Endothelial cell of umbilical vein (primary cell): Measurements from ENCODE around the gene GPR155. TPM values are rescaled to one million over a fixed set of nuclear protein-coding genes. Genes with fewer than 3 reads are reported as not detected.
"Not testable (repeated sequence)": the region's sequence is repeated elsewhere in the genome, so short reads cannot be mapped to it uniquely, and the experiment has no call there.

Experiments used
- BruUV-seq: library from RNA; stranded (reverse); fragments of 400-500 nt; replicated peaks from 2 replicates; lab custom pipeline; 2021; lab: Mats Ljungman, UMichigan
- CTCF ChIA-PET: fragments of 300-600, 350-600 bp; sonication (Branson Sonifier 250); formaldehyde crosslinking; loops from one replicate; lab custom pipeline; 2021; ENCODE audit warnings: antibody characterized with exemption, inconsistent platforms; lab: Charles Lee
- POLR2A ChIA-PET: fragments of 300-600, 350-600 bp; sonication (Branson Sonifier 250); formaldehyde crosslinking; loops from one replicate; lab custom pipeline; 2021; ENCODE audit warnings: antibody characterized with exemption, inconsistent platforms; lab: Charles Lee
- DNase-seq: peaks from one replicate; pipeline ENCODE4 v3.0.0-alpha.2; 2011; ENCODE audit warnings: low read depth, low spot score
- FAIRE-seq: peaks from 2 replicates; lab custom pipeline; 2011; peaks lifted over from hg19 to GRCh38; lab: Jason Lieb, UNC
- H2AFZ ChIP-seq: 2 replicates; pipeline ENCODE4 v1.6.0; 2012; ENCODE audit warnings: low read depth, low read length, control low read depth, inconsistent platforms
- H3K27ac ChIP-seq: 2 replicates; pipeline ENCODE4 v1.5.1; 2011; ENCODE audit warnings: low read depth, mild to moderate bottlenecking, control low read depth, low read length, moderate library complexity; ENCODE audit not compliant: insufficient read depth
- H3K27me3 ChIP-seq, 2 experiments: 2 replicates each; pipeline versions ENCODE4 v1.6.0 to v1.6.1; 2011; ENCODE audit warnings: low read length in 2 of 2, mixed read lengths in 1 of 2; ENCODE audit not compliant: control insufficient read depth in 2 of 2, insufficient read depth in 2 of 2
- H3K36me3 ChIP-seq, 2 experiments: 2 replicates in 1 of 2; 3 replicates in 1 of 2; pipeline ENCODE4 v1.5.1; 2011; ENCODE audit warnings: low read length in 2 of 2, mild to moderate bottlenecking in 1 of 2, moderate library complexity in 1 of 2; ENCODE audit not compliant: control insufficient read depth in 2 of 2, insufficient read depth in 2 of 2; ENCODE audit errors: extremely low read depth in 1 of 2
- H3K4me1 ChIP-seq: 3 replicates; pipeline ENCODE4 v1.5.1; 2011; ENCODE audit warnings: mild to moderate bottlenecking, low read length; ENCODE audit not compliant: control insufficient read depth, insufficient read depth; ENCODE audit errors: extremely low read depth
- H3K4me2 ChIP-seq: 2 replicates; pipeline ENCODE4 v1.6.1; 2011; ENCODE audit warnings: low read length, control low read depth, mixed read lengths; ENCODE audit not compliant: insufficient read depth
- H3K4me3 ChIP-seq, 3 experiments: fragments of 200-600 bp in 1 of 3; sonication (generic), shearing (Covaris generic) in 1 of 3; replicated peaks in 1 of 3; 2 replicates each; pipeline ENCODE4 v1.5.1; 2011 to 2016; ENCODE audit warnings: control low read depth in 3 of 3, low read length in 3 of 3, mild to moderate bottlenecking in 2 of 3, inconsistent platforms in 1 of 3, low read depth in 1 of 3, moderate library complexity in 1 of 3; ENCODE audit not compliant: insufficient read depth in 1 of 3
- H3K79me2 ChIP-seq: 2 replicates; pipeline ENCODE4 v1.6.0; 2012; ENCODE audit warnings: low read length, inconsistent platforms; ENCODE audit not compliant: control insufficient read depth, insufficient read depth
- H3K9ac ChIP-seq: replicated peaks from 2 replicates; pipeline ENCODE3; 2011; ENCODE audit warnings: low read length, control low read depth; ENCODE audit not compliant: insufficient read depth; ENCODE audit errors: extremely low read depth
- H3K9me1 ChIP-seq: replicated peaks from 3 replicates; pipeline ENCODE4 v1.6.0; 2011; ENCODE audit warnings: mild to moderate bottlenecking, low read length; ENCODE audit not compliant: control insufficient read depth, insufficient read depth; ENCODE audit errors: extremely low read depth
- H3K9me3 ChIP-seq: replicated peaks from 2 replicates; pipeline ENCODE4 v1.5.1; 2012; ENCODE audit warnings: low read length, inconsistent platforms; ENCODE audit not compliant: control insufficient read depth, insufficient read depth
- H4K20me1 ChIP-seq: replicated peaks from 2 replicates; pipeline ENCODE3; 2011; ENCODE audit warnings: mild to moderate bottlenecking, low read length; ENCODE audit not compliant: control insufficient read depth, insufficient read depth; ENCODE audit errors: extremely low read depth
- EZH2 ChIP-seq: IDR thresholded peaks from 2 replicates; pipeline ENCODE4 v1.6.1; 2012; ENCODE audit warnings: borderline replicate concordance, low read depth, mild to moderate bottlenecking, moderate library complexity, low read length, inconsistent platforms; ENCODE audit not compliant: severe bottlenecking
- FOS ChIP-seq: IDR thresholded peaks from 2 replicates; pipeline ENCODE4 v1.6.1; 2011; ENCODE audit warnings: mild to moderate bottlenecking, low read length, moderate library complexity, borderline replicate concordance; ENCODE audit not compliant: insufficient read depth
- GATA2 ChIP-seq: IDR thresholded peaks from 2 replicates; pipeline ENCODE4 v1.7.0; 2011; ENCODE audit warnings: low read depth, mild to moderate bottlenecking, moderate library complexity, mixed read lengths, low read length; ENCODE audit not compliant: insufficient read length, insufficient read depth
- JUN ChIP-seq: IDR thresholded peaks from 2 replicates; pipeline ENCODE4 v1.6.1; 2011; ENCODE audit warnings: borderline replicate concordance, low read depth; ENCODE audit not compliant: insufficient read length, insufficient read depth
- MYC ChIP-seq: IDR thresholded peaks from one replicate; pipeline ENCODE4 v1.6.1; 2011; ENCODE audit warnings: mild to moderate bottlenecking, low read depth, low read length
- POLR2A ChIP-seq: IDR thresholded peaks from 2 replicates; pipeline ENCODE4 v1.6.1; 2012; ENCODE audit warnings: low read depth, mild to moderate bottlenecking, control low read depth, low read length
- POLR2AphosphoS5 ChIP-seq: IDR thresholded peaks from 2 replicates; pipeline ENCODE4 v1.6.1; 2012; ENCODE audit warnings: low read depth, mild to moderate bottlenecking, control low read depth, low read length, moderate library complexity; ENCODE audit not compliant: insufficient read depth
- dilution Hi-C: fragments of 300-500 bp; cut with MboI; formaldehyde crosslinking; loops from one replicate; pipeline ENCODE4 v1.15.0; 2019; ENCODE audit warnings: low sequenced_read_pairs; ENCODE audit not compliant: extremely low pct_ligation_motif_present
- intact Hi-C: fragments of 100-400 bp; cut with micrococcal nuclease; formaldehyde crosslinking; loops from one replicate; pipeline ENCODE4 v1.10.0; 2022
- polyA plus RNA-seq, 4 experiments: library from polyadenylated mRNA; depleted of rRNA in 3 of 4; stranded (reverse) in 3 of 4; unstranded in 1 of 4; fragments of >200 nt; gene quantifications; 2 replicates each; pipeline versions ENCODE4 v1.2.1 to v1.2.3, GENCODE V29; 2011 to 2012; ENCODE audit warnings: missing spikeins in 1 of 4
- total RNA-seq: library from RNA; stranded (reverse); gene quantifications from 2 replicates; pipeline ENCODE4 v1.2.3, GENCODE V29; 2021
- TF ChIP-seq, protein P1 (sequence below), 2 donors: IDR thresholded peaks; 1 replicate in 1 of 2; 2 replicates in 1 of 2; pipeline ENCODE4 v1.5.1; 2011; ENCODE audit warnings: low read length in 2 of 2, mild to moderate bottlenecking in 2 of 2, moderate library complexity in 2 of 2, control low read depth in 1 of 2, inconsistent platforms in 1 of 2, low read depth in 1 of 2; ENCODE audit not compliant: insufficient read depth in 1 of 2; ENCODE audit errors: extremely low read depth in 1 of 2
- TF ChIP-seq, protein P2 (sequence below): IDR thresholded peaks from 2 replicates; pipeline ENCODE4 v1.6.1; 2011; ENCODE audit not compliant: insufficient read depth, insufficient read length

The GPR155 gene
- total and polyA plus RNA-seq, 2 donors (not counting 3 experiments of a cell fraction or from before 2014, with no cell fraction given) = 0.62 to 1.7 TPM

DNA sequence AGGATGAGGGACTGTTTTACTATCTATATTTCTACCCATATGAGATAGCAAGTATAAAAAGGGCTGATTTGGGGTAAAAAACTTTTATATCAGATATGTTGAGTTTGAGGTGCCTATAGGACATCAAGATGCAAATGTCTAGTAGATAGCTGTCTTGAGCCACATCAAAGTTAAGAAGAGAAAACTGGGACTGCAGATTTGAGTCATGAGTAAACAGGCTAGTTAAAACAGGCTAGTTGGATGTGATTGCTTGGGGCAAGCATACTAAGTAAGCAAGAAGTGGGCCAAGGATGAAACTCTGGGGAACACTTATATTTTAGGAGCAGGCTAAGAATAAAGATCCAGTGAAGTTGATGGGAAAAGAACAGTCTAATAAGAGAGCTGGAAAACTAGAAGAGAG is 94.1 kb downstream of the GPR155 start:
- no TSS peak for BruUV-seq
- Histone ChIP-seq H3K4me1 (peaks cover 13% of the 10 kb centered on the region), H3K27me3 (no peaks in the 10 kb centered on the region), H3K27ac (no peak overlapping the region), H3K79me2 (peaks cover 17% of the 10 kb centered on the region), H3K9me3 (no peaks in the 10 kb centered on the region), H4K20me1 (no peaks in the 10 kb centered on the region), H3K36me3 (no peaks in the 10 kb centered on the region), H2AFZ (no peak overlapping the region), H3K4me2 (no peak overlapping the region), H3K9ac (no peak overlapping the region), H3K9me1 (no peaks in the 10 kb centered on the region), H3K4me3 (no peak overlapping the region)
- intact Hi-C loops (no loop called here), dilution Hi-C loops (no loop called here)
- ChIA-PET POLR2A (interaction anchor here (0.7 kb wide), 1 partner anchor 145 kb away, joined by 3 read pairs; the partner anchor contains the start of gene OLA1), CTCF (no interaction called here)
- DNase-seq = no peak
- TF ChIP-seq MYC (no peak), POLR2AphosphoS5 (no peak), JUN (no peak), FOS (no peak), EZH2 (no peak), GATA2 (no peak), POLR2A (no peak)
- TF ChIP-seq, protein P1, sequence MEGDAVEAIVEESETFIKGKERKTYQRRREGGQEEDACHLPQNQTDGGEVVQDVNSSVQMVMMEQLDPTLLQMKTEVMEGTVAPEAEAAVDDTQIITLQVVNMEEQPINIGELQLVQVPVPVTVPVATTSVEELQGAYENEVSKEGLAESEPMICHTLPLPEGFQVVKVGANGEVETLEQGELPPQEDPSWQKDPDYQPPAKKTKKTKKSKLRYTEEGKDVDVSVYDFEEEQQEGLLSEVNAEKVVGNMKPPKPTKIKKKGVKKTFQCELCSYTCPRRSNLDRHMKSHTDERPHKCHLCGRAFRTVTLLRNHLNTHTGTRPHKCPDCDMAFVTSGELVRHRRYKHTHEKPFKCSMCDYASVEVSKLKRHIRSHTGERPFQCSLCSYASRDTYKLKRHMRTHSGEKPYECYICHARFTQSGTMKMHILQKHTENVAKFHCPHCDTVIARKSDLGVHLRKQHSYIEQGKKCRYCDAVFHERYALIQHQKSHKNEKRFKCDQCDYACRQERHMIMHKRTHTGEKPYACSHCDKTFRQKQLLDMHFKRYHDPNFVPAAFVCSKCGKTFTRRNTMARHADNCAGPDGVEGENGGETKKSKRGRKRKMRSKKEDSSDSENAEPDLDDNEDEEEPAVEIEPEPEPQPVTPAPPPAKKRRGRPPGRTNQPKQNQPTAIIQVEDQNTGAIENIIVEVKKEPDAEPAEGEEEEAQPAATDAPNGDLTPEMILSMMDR (IDR thresholded peaks at IDR 0.05; ENCODE audit: extremely low read depth in 1 of 2, insufficient read depth in 1 of 2, low read depth in 1 of 2, low read length in 2 of 2) = no peak
- TF ChIP-seq, protein P2, sequence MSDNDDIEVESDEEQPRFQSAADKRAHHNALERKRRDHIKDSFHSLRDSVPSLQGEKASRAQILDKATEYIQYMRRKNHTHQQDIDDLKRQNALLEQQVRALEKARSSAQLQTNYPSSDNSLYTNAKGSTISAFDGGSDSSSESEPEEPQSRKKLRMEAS = no peak
- FAIRE-seq = no peak

DNA sequence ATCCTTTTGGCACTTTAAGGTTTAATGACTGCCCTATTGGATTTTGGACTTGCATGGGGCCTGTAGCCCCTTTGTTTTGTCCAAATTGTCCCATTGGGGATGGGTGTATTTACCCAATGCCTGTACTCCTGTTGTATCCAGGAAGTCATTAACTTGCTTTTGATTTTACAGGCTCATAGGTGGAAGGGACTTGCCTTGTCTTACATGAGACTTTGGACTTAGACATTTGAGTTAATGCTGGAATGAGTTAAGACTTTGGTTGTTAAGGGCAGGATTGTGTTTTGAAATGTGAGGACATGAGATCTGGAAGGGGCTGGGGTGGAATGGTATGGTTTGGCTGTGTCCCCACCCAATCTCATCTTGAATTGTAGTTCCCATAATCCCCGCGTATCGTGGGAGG is 96.5 kb downstream of the GPR155 start:
- H3K9ac ChIP-seq, H3K4me3 ChIP-seq, dilution Hi-C loops, H3K4me2 ChIP-seq, H3K9me1 ChIP-seq, H3K27me3 ChIP-seq, H3K27ac ChIP-seq, H3K9me3 ChIP-seq, FAIRE-seq, H3K36me3 ChIP-seq, intact Hi-C loops, CTCF ChIA-PET, DNase-seq, BruUV-seq, H4K20me1 ChIP-seq, H2AFZ ChIP-seq, H3K4me1 ChIP-seq, POLR2A ChIA-PET: not testable (repeated sequence)
- H3K79me2 ChIP-seq = peaks cover 17% of the 10 kb centered on the region
